CD4-positive, CD25-positive, alpha-beta regulatory T cell (primary cell): ENCODE results near the gene ST3GAL3. TPM values are rescaled to one million over a fixed set of nuclear protein-coding genes. Genes with fewer than 3 reads are reported as not detected.
A peak's percentile ranks its signal among the peaks of the same experiment; 100 is the strongest.

ENCODE experiments used
- ATAC-seq, 2 donors: fragments of 150-1000 bp; cut with Tn5 transposase; one replicate each; pipeline ENCODE4 v1.10.0; 2021; ENCODE audit warnings: low read depth in 2 of 2, moderate number of reproducible peaks in 2 of 2, moderate library complexity in 1 of 2
- DNase-seq, 3 donors: peaks; one replicate each; pipeline versions ENCODE4 v3.0.0 to v3.0.0-alpha.2; 2012 to 2022; ENCODE audit warnings: mixed read lengths in 1 of 3
- H3K27ac ChIP-seq: one replicate; pipeline ENCODE4 v1.7.0; 2013; ENCODE audit warnings: mild to moderate bottlenecking, low read length; ENCODE audit not compliant: insufficient read depth, poor library complexity, severe bottlenecking
- H3K27me3 ChIP-seq: one replicate; pipeline ENCODE4 v1.7.0; 2013; ENCODE audit warnings: low read length; ENCODE audit not compliant: control insufficient read depth, insufficient read depth
- H3K36me3 ChIP-seq: one replicate; pipeline ENCODE4 v1.7.0; 2013; ENCODE audit warnings: mild to moderate bottlenecking, low read length, moderate library complexity; ENCODE audit not compliant: control insufficient read depth, insufficient read depth
- H3K4me1 ChIP-seq: 2 replicates; pipeline ENCODE4 v1.7.0; 2013; ENCODE audit warnings: mild to moderate bottlenecking, low read length; ENCODE audit not compliant: insufficient read depth, control insufficient read depth, poor library complexity, severe bottlenecking
- H3K4me3 ChIP-seq: one replicate; pipeline ENCODE4 v1.7.0; 2013; ENCODE audit warnings: low read depth, mild to moderate bottlenecking, low read length, moderate library complexity
- H3K9me3 ChIP-seq, 2 experiments: 1 replicate in 1 of 2; 2 replicates in 1 of 2; pipeline ENCODE4 v1.7.0; 2013; ENCODE audit warnings: low read length in 2 of 2, mild to moderate bottlenecking in 1 of 2, moderate library complexity in 1 of 2; ENCODE audit not compliant: control insufficient read depth in 2 of 2
- H3K27ac Mint-ChIP-seq, 3 donors: one replicate each; pipeline ENCODE4 v1.8.0; 2020 to 2022; ENCODE audit warnings: mild to moderate bottlenecking in 3 of 3, mixed read lengths in 3 of 3, moderate library complexity in 2 of 3
- H3K27me3 Mint-ChIP-seq: one replicate; pipeline ENCODE4 v1.8.0; 2022; ENCODE audit warnings: mild to moderate bottlenecking, mixed read lengths
- H3K36me3 Mint-ChIP-seq: one replicate; pipeline ENCODE4 v1.8.0; 2020; ENCODE audit warnings: mixed read lengths
- H3K4me1 Mint-ChIP-seq, 4 donors: one replicate each; pipeline ENCODE4 v1.8.0; 2020 to 2022; ENCODE audit warnings: mixed read lengths in 4 of 4, mild to moderate bottlenecking in 1 of 4
- H3K4me3 Mint-ChIP-seq, 4 donors: one replicate each; pipeline ENCODE4 v1.8.0; 2020 to 2022; ENCODE audit warnings: mild to moderate bottlenecking in 4 of 4, mixed read lengths in 4 of 4, moderate library complexity in 3 of 4
- H3K9me3 Mint-ChIP-seq, 7 donors: one replicate each; pipeline ENCODE4 v1.8.0; 2020 to 2022; ENCODE audit warnings: mixed read lengths in 7 of 7, mild to moderate bottlenecking in 3 of 7, moderate library complexity in 2 of 7
- polyA plus RNA-seq, 4 donors: library from polyadenylated mRNA; unstranded; fragments of 300-500 nt; fragmentation: Illumina TruSeq; gene quantifications; one replicate each; pipeline ENCODE4 v1.2.3, GENCODE V29; 2021
- total RNA-seq: library from RNA; stranded (reverse); gene quantifications from one replicate; pipeline ENCODE4 v1.2.3, GENCODE V29; 2022

ST3GAL3 gene
- total and polyA plus RNA-seq, 5 donors from 2014 or later: 5.7 to 25.0 (median 8.5) TPM

DNA sequence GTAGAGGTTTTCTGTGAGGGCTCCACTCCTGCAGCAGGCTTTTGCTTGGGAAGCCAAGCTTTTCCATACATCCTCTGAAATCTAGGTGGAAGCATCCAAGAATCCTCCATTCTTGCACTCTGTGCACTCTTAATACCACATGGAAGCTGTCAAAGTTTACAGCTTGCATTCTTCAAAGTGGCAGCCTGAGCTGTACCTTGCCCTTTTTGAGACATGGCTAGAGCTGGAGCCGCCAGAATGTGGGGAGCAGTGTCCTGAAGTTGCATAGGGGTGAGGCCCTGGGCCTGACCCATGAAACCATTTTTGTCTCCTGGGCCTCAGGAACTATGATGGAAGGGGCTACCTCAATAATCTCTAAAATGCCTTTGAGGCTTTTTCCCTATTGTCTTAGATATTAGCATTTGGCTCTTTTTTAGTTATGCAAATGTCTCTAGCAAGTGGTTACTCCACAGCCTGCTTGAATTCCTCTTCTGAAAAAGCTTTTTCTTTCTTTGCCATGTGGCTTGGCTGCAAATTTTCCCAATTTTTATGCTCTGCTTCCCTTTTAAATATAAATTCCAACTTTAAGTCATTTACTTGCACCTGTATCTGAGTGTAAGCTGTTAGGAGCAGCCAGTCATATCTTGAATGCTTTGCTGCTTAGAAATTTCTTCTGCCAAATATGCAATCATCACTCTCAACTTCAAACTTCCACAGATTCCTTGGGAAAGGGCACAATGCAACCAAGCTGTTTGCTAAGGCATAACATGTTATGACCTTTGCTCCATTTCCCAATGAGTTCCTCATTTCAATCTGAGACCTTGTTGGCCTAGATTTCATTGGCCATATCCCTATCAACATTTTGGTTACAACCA is 134.2 kb downstream of the ST3GAL3 start:
- no peak overlapping the region for H3K4me3 Mint-ChIP-seq
- Histone ChIP-seq H3K4me1 (peaks cover 4% of the 10 kb centered on the region), H3K27me3 (no peaks in the 10 kb centered on the region), H3K4me3 (no peak overlapping the region), H3K36me3 (peaks cover 25% of the 10 kb centered on the region), H3K27ac (no peak overlapping the region), H3K9me3 (peaks cover 0 to 3% of the 10 kb centered on the region in 2 experiments)
- H3K36me3 Mint-ChIP-seq: peaks cover 45% of the 10 kb centered on the region
- ATAC-seq: no peak
- peak overlapping the region in 1 of 3 donors; percentile 42 for H3K27ac Mint-ChIP-seq
- peaks cover 0 to 2% (median 0%) of the 10 kb centered on the region in 7 donors for H3K9me3 Mint-ChIP-seq
- peaks cover 8 to 21% (median 11%) of the 10 kb centered on the region in 4 donors for H3K4me1 Mint-ChIP-seq
- no peaks in the 10 kb centered on the region for H3K27me3 Mint-ChIP-seq
- DNase-seq: no peak

DNA sequence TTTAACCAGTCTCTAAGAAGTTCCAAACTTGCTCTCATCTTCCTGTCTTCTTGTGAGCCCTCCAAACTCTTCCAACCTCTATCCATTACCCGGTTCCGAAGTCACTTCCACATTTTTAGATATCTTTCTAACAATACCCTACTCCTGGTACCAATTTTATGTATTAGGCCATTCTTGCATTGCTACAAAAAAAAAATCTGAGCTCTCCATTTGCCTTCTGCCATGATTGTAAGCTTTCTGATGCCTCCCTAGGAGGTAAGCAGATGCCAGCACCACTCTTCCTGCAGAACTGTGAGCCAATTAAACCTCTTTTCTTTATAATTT is 134.8 kb downstream of the ST3GAL3 start:
- H3K4me3 Mint-ChIP-seq: no peak overlapping the region
- Histone ChIP-seq H3K9me3 (peaks cover 0 to 3% of the 10 kb centered on the region in 2 experiments), H3K4me1 (no peaks in the 10 kb centered on the region), H3K36me3 (peaks cover 25% of the 10 kb centered on the region), H3K27ac (no peak overlapping the region), H3K4me3 (no peak overlapping the region), H3K27me3 (no peaks in the 10 kb centered on the region)
- DNase-seq (no peak), ATAC-seq (no peak)
- H3K36me3 Mint-ChIP-seq: peaks cover 45% of the 10 kb centered on the region
- H3K4me1 Mint-ChIP-seq: peaks cover 2 to 15% (median 7%) of the 10 kb centered on the region in 4 donors
- peak overlapping the region in 1 of 3 donors; percentile 42 for H3K27ac Mint-ChIP-seq
- H3K27me3 Mint-ChIP-seq: no peaks in the 10 kb centered on the region
- H3K9me3 Mint-ChIP-seq: peaks cover 0 to 2% (median 0%) of the 10 kb centered on the region in 7 donors

DNA sequence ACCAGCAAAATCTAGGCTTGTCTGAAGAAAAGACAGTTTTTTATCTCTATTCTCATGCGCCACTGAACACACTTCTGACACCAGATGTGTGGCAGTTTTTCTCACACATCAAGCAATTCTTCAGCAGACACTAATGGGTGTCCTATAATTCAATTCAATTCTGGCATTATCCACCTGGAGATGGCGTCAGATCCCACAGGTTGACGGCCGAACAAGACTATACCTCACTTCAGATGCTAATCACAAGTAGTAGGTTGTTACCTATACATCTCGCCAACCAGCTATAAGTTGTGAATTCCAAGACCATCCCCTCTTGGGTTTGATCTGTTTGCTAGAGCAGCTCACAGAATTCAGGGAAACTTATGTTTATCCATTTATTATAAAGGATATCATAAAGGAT is 136.3 kb downstream of the ST3GAL3 start:
- peak overlapping the region in 1 of 3 donors; percentile 1 for H3K27ac Mint-ChIP-seq
- H3K9me3 Mint-ChIP-seq: peaks cover 0 to 2% (median 0%) of the 10 kb centered on the region in 7 donors
- Histone ChIP-seq H3K36me3 (peaks cover 25% of the 10 kb centered on the region), H3K27ac (no peak overlapping the region), H3K4me1 (no peaks in the 10 kb centered on the region), H3K27me3 (no peaks in the 10 kb centered on the region), H3K4me3 (no peak overlapping the region), H3K9me3 (peaks cover 0 to 3% of the 10 kb centered on the region in 2 experiments)
- no peaks in the 10 kb centered on the region for H3K27me3 Mint-ChIP-seq
- no peak overlapping the region for H3K4me3 Mint-ChIP-seq
- peaks cover 0 to 12% (median 8%) of the 10 kb centered on the region in 4 donors for H3K4me1 Mint-ChIP-seq
- H3K36me3 Mint-ChIP-seq: peaks cover 41% of the 10 kb centered on the region
- no peak for ATAC-seq
- DNase-seq: no peak

DNA sequence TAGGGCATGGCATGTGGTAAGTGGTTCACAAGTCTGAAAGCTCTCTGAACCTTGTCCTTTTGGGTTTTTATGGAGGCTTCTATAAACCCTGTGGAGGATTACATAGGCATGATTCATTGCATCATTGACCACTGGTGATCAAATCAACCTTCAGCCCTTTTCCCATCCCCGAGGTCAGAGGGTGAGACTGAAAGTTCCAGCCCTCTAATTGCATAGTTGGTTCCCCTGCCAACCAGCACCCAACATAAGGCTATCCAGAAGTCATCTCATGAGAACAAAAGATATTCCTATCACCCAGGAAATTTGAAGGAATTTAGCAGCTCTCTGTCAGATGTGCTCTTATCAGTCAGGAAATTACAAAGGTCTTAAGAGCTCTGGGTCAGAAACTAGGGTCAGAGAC is 136.8 kb downstream of the ST3GAL3 start:
- no peak overlapping the region for H3K27ac Mint-ChIP-seq
- DNase-seq (no peak), ATAC-seq (no peak)
- H3K4me3 ChIP-seq: no peak overlapping the region
- H3K27me3 ChIP-seq: no peaks in the 10 kb centered on the region
- H3K27me3 Mint-ChIP-seq: no peaks in the 10 kb centered on the region
- peaks cover 0 to 2% (median 0%) of the 10 kb centered on the region in 7 donors for H3K9me3 Mint-ChIP-seq
- peaks cover 0 to 3% of the 10 kb centered on the region in 2 experiments for H3K9me3 ChIP-seq
- H3K27ac ChIP-seq: no peak overlapping the region
- peaks cover 40% of the 10 kb centered on the region for H3K36me3 Mint-ChIP-seq
- peaks cover 21% of the 10 kb centered on the region for H3K36me3 ChIP-seq
- no peak overlapping the region for H3K4me3 Mint-ChIP-seq
- H3K4me1 ChIP-seq: no peaks in the 10 kb centered on the region
- peaks cover 0 to 10% (median 8%) of the 10 kb centered on the region in 4 donors for H3K4me1 Mint-ChIP-seq

DNA sequence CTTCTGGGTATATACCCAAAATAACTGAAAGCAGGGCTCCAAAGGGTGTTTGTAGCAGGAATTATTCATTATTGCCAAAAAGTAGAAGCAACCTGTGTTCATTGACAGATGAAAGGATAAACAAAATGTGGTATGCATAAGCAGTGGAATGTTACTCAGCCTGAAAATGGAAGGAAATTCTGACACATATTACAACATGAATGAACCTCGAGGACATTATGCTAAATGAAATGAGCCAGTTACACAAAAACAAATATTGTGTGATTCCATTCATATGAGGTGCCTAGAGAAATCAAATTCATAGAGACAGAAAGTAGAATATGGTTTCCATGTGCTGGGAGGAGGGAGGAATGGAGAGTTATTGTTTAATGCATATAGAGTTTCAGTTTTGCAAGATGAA is 140.0 kb downstream of the ST3GAL3 start:
- no peaks in the 10 kb centered on the region for H3K27me3 Mint-ChIP-seq
- H3K27ac Mint-ChIP-seq: no peak overlapping the region
- no peaks in the 10 kb centered on the region for H3K4me1 ChIP-seq
- no peak overlapping the region for H3K4me3 Mint-ChIP-seq
- no peaks in the 10 kb centered on the region for H3K9me3 ChIP-seq
- H3K27me3 ChIP-seq: no peaks in the 10 kb centered on the region
- H3K9me3 Mint-ChIP-seq: peaks cover 0 to 1% (median 0%) of the 10 kb centered on the region in 7 donors
- no peak overlapping the region for H3K27ac ChIP-seq
- ATAC-seq: no peak
- peaks cover 25% of the 10 kb centered on the region for H3K36me3 Mint-ChIP-seq
- no peak overlapping the region for H3K4me3 ChIP-seq
- DNase-seq: no peak
- H3K4me1 Mint-ChIP-seq: peaks cover 0 to 13% (median 6%) of the 10 kb centered on the region in 4 donors
- peaks cover 6% of the 10 kb centered on the region for H3K36me3 ChIP-seq

DNA sequence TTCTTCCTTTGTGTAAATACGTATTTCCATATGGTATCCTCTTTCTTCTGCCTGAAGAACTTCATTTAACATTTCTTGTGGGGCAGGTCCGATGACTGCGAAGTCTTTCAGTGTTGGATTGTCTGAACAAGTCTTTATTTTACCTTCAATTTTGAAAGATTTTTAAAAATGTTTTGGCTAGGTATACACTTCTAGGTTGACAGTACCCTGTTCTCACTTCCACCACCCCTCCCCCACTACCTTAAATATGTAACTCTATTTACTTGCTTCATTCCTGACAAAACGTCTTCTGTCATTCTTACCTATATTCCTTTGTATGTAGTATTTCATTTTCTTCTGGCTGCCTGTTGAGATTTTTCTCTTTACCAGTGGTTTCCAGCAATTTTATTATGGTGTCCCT is 140.5 kb downstream of the ST3GAL3 start:
- ATAC-seq: no peak
- peaks cover 23% of the 10 kb centered on the region for H3K36me3 Mint-ChIP-seq
- Histone ChIP-seq H3K27me3 (no peaks in the 10 kb centered on the region), H3K4me3 (no peak overlapping the region), H3K9me3 (no peaks in the 10 kb centered on the region), H3K27ac (no peak overlapping the region), H3K4me1 (no peaks in the 10 kb centered on the region), H3K36me3 (peaks cover 5% of the 10 kb centered on the region)
- no peak overlapping the region for H3K4me3 Mint-ChIP-seq
- H3K9me3 Mint-ChIP-seq: peaks cover 0 to 1% (median 0%) of the 10 kb centered on the region in 7 donors
- no peaks in the 10 kb centered on the region for H3K27me3 Mint-ChIP-seq
- H3K4me1 Mint-ChIP-seq: peaks cover 0 to 18% (median 8%) of the 10 kb centered on the region in 4 donors
- no peak for DNase-seq
- no peak overlapping the region for H3K27ac Mint-ChIP-seq

DNA sequence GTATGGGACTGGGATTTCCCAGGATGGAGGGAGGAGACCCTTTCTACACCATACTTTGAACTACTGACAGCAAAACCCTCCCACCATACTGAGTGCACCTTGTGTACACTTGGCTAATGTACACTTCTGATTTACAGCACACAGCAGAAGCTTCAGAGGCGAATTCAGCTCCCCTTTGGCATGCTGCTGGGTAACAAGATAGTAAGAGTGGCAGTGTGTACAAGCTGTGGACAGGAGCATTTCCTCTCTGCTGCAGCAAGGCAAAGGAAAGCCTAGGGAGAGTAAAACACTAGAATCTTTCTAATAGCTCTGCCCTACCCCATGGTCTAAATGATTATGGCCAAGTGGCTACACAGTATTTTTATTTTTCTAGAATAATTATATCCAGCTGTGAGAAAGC is 142.3 kb downstream of the ST3GAL3 start:
- Histone ChIP-seq H3K27ac (no peak overlapping the region), H3K4me3 (no peak overlapping the region), H3K9me3 (no peaks in the 10 kb centered on the region), H3K27me3 (no peaks in the 10 kb centered on the region), H3K4me1 (no peaks in the 10 kb centered on the region), H3K36me3 (no peaks in the 10 kb centered on the region)
- peaks cover 0 to 3% (median 0%) of the 10 kb centered on the region in 7 donors for H3K9me3 Mint-ChIP-seq
- H3K36me3 Mint-ChIP-seq: peaks cover 17% of the 10 kb centered on the region
- no peak for DNase-seq
- peaks cover 11 to 29% (median 15%) of the 10 kb centered on the region in 4 donors for H3K4me1 Mint-ChIP-seq
- no peak for ATAC-seq
- H3K27me3 Mint-ChIP-seq: no peaks in the 10 kb centered on the region
- no peak overlapping the region for H3K27ac Mint-ChIP-seq
- H3K4me3 Mint-ChIP-seq: no peak overlapping the region
